ENCODE measurements around the gene FGR.

FGR gene

GRCh38 chr1:27563341-27563590 lies 71.7 kb downstream of the FGR start:
- Histone ChIP-seq H3K36me3 (ENCODE audit: insufficient read depth, low read length) (no peaks in the 10 kb centered on the region), H3K27me3 (ENCODE audit: insufficient read depth, low read length) (no peaks in the 10 kb centered on the region), H3K4me1 (ENCODE audit: control insufficient read depth, insufficient read depth, low read length, unreplicated experiment) (peaks cover 55% of the 10 kb centered on the region), H3K27ac (ENCODE audit: low read depth, low read length) (peak overlapping the region; percentile 61; the same call in 1 of the 2 replicates), H2AFZ (ENCODE audit: low read length, unreplicated experiment) (no peak overlapping the region), H3K79me2 (ENCODE audit: control insufficient read depth, insufficient read depth, low read length, unreplicated experiment) (peaks cover 56% of the 10 kb centered on the region), H3K4me3 (ENCODE audit: low read depth, low read length) (0 out of 2 replicates have a peak overlapping the region, but pooled peaks have one; percentile 60)

DNA sequence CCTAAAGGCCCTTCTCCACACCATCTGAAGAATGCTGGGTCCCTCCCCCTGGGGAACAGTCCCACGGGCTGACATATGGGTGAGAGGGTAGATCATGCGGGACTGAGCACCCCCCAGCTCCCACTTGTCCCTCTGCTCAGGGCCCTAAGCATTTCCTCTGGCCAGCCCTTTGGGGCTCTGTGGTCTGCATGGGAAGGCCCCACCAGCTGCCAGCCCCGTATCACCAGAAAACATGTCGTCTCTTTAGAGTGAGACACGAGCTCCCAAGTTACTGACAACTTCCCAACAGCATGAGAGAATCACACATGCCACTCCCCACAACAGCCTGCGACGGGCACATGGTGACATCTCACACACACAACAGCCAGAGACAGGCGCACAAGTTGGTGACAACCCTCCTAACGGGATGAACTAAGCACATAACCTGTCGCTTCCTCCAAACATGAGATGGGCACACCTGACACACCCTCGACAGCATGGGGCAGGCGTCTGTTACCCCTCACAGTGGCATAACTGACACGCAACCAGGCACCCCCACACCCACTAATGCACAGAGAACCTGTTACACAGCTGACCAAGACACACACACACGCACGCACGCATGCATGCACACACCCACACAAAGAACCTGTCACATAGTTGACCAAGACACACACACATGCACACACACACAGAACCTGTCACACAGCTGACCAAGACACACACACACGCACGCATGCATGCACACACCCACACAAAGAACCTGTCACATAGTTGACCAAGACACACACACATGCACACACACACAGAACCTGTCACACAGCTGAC lies 72.2 kb downstream of the FGR start:
- H3K79me2 ChIP-seq (ENCODE audit: control insufficient read depth, insufficient read depth, low read length, unreplicated experiment): peaks cover 55% of the 10 kb centered on the region
- H3K4me1 ChIP-seq (ENCODE audit: control insufficient read depth, insufficient read depth, low read length, unreplicated experiment): peaks cover 55% of the 10 kb centered on the region
- no peak overlapping the region for H3K27ac ChIP-seq (ENCODE audit: low read depth, low read length)
- no peaks in the 10 kb centered on the region for H3K27me3 ChIP-seq (ENCODE audit: insufficient read depth, low read length)
- no peak overlapping the region for H2AFZ ChIP-seq (ENCODE audit: low read length, unreplicated experiment)
- H3K36me3 ChIP-seq (ENCODE audit: insufficient read depth, low read length): no peaks in the 10 kb centered on the region
- no peak overlapping the region for H3K4me3 ChIP-seq (ENCODE audit: low read depth, low read length)
